Keratinocyte (primary cell): ENCODE data around the gene SYNDIG1. TPM values are rescaled to one million over a fixed set of nuclear protein-coding genes. Genes with fewer than 3 reads are reported as not detected.

Experiments used
- DNase-seq: peaks from one replicate; pipeline ENCODE4 v3.0.0-alpha.2; 2011; ENCODE audit warnings: low read depth, missing footprints, low spot score
- FAIRE-seq: peaks from 2 replicates; lab custom pipeline; 2011; peaks lifted over from hg19 to GRCh38; lab: Jason Lieb, UNC
- H2AFZ ChIP-seq: 2 replicates; pipeline ENCODE4 v1.6.0; 2012; ENCODE audit warnings: low read length, control low read depth, inconsistent platforms; ENCODE audit not compliant: control insufficient read depth
- H3K27ac ChIP-seq: 2 replicates; pipeline ENCODE4 v1.5.1; 2011; ENCODE audit warnings: low read length; ENCODE audit not compliant: control insufficient read depth, insufficient read depth
- H3K27me3 ChIP-seq: 3 replicates; pipeline ENCODE4 v1.6.0; 2011; ENCODE audit warnings: low read length; ENCODE audit not compliant: control insufficient read depth, insufficient read depth; ENCODE audit errors: extremely low read depth
- H3K36me3 ChIP-seq, 2 experiments: 2 replicates in 1 of 2; 3 replicates in 1 of 2; pipeline ENCODE4 v1.5.1; 2011; ENCODE audit warnings: low read length in 2 of 2, mild to moderate bottlenecking in 1 of 2; ENCODE audit not compliant: control insufficient read depth in 2 of 2, insufficient read depth in 2 of 2; ENCODE audit errors: extremely low read depth in 1 of 2
- H3K4me1 ChIP-seq: 3 replicates; pipeline ENCODE4 v1.5.1; 2011; ENCODE audit warnings: low read length; ENCODE audit not compliant: control insufficient read depth, insufficient read depth; ENCODE audit errors: extremely low read depth
- H3K4me2 ChIP-seq: 3 replicates; pipeline ENCODE4 v1.6.0; 2011; ENCODE audit warnings: low read depth, low read length; ENCODE audit not compliant: control insufficient read depth, insufficient read depth; ENCODE audit errors: extremely low read depth
- H3K4me3 ChIP-seq, 3 experiments: fragments of 200-600 bp in 1 of 3; sonication (generic) in 1 of 3; 2 replicates in 2 of 3; 3 replicates in 1 of 3; pipeline ENCODE4 v1.5.1; 2011 to 2016; ENCODE audit warnings: low read length in 3 of 3, mild to moderate bottlenecking in 3 of 3, control low read depth in 2 of 3, inconsistent platforms in 1 of 3, low read depth in 1 of 3, mixed read lengths in 1 of 3, mixed run types in 1 of 3, moderate library complexity in 1 of 3; ENCODE audit not compliant: control insufficient read depth in 2 of 3, insufficient read depth in 2 of 3; ENCODE audit errors: extremely low read depth in 1 of 3
- H3K79me2 ChIP-seq: 2 replicates; pipeline ENCODE4 v1.6.0; 2012; ENCODE audit warnings: low read length; ENCODE audit not compliant: control insufficient read depth, insufficient read depth
- H3K9ac ChIP-seq: 3 replicates; pipeline ENCODE4 v1.6.0; 2011; ENCODE audit warnings: low read length; ENCODE audit not compliant: control insufficient read depth, insufficient read depth; ENCODE audit errors: extremely low read depth
- H3K9me1 ChIP-seq: 3 replicates; pipeline ENCODE4 v1.6.0; 2011; ENCODE audit warnings: low read length; ENCODE audit not compliant: control insufficient read depth, insufficient read depth; ENCODE audit errors: extremely low read depth
- H3K9me3 ChIP-seq: 2 replicates; pipeline ENCODE4 v1.5.1; 2012; ENCODE audit warnings: low read depth, low read length; ENCODE audit not compliant: control insufficient read depth
- H4K20me1 ChIP-seq: 3 replicates; pipeline ENCODE4 v1.6.0; 2011; ENCODE audit warnings: low read length; ENCODE audit not compliant: control insufficient read depth, insufficient read depth; ENCODE audit errors: extremely low read depth
- EZH2 ChIP-seq: IDR thresholded peaks from one replicate; pipeline ENCODE4 v1.6.1; 2012; ENCODE audit warnings: inconsistent platforms, mild to moderate bottlenecking, low read length, moderate library complexity
- dilution Hi-C: fragments of 300-500 bp; cut with MboI; formaldehyde crosslinking; loops from one replicate; pipeline ENCODE4 v1.7.0; 2020; ENCODE audit warnings: low sequenced_read_pairs; ENCODE audit not compliant: extremely low pct_ligation_motif_present
- polyA plus RNA-seq, 5 experiments: library from polyadenylated mRNA; depleted of rRNA in 3 of 5; stranded (reverse) in 3 of 5; stranded (forward) in 1 of 5; unstranded in 1 of 5; fragments of >200 nt; gene quantifications; 1 replicate in 1 of 5; 2 replicates in 3 of 5; 3 replicates in 1 of 5; pipeline versions ENCODE4 v1.2.1 to v1.2.3, GENCODE V29; 2011 to 2012; ENCODE audit warnings: missing spikeins in 2 of 5, low read depth in 1 of 5, low replicate concordance in 1 of 5
- TF ChIP-seq, protein P1 (sequence below), 3 experiments: IDR thresholded peaks in 1 of 3; conservative IDR thresholded peaks in 1 of 3; optimal IDR thresholded peaks in 1 of 3; 2 replicates in 2 of 3; 3 replicates in 1 of 3; pipeline versions ENCODE3 to v1.5.1; 2011; ENCODE audit warnings: low read length in 3 of 3, mild to moderate bottlenecking in 3 of 3, moderate library complexity in 2 of 3, control low read depth in 1 of 3, inconsistent platforms in 1 of 3; ENCODE audit not compliant: insufficient read depth in 2 of 3; ENCODE audit errors: extremely low read depth in 1 of 3

The SYNDIG1 gene
- polyA plus RNA-seq, 1 donor (not counting 4 experiments of a cell fraction or from before 2014, with no cell fraction given) = 0.38 TPM

DNA sequence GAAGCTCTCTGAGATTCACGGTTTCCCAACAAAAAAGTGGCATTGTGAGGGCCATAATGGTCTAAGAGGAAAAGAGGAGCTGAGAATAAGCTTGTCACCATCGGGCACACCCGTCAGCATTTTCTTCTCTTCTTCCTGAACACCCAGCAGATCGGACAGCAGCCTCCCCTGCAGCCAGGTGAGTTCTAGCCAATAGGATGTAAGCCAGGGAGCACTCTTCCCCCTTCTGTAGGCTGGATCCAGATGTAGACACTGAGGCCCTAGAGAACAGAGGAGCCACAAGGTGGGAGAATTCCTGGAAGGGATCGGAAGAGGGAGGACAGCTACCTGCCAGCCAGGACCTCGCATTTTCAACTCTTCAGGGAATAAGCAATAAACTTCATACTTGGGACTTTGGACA, 228.0 kb downstream of the SYNDIG1 start:
- TF ChIP-seq, protein P1, sequence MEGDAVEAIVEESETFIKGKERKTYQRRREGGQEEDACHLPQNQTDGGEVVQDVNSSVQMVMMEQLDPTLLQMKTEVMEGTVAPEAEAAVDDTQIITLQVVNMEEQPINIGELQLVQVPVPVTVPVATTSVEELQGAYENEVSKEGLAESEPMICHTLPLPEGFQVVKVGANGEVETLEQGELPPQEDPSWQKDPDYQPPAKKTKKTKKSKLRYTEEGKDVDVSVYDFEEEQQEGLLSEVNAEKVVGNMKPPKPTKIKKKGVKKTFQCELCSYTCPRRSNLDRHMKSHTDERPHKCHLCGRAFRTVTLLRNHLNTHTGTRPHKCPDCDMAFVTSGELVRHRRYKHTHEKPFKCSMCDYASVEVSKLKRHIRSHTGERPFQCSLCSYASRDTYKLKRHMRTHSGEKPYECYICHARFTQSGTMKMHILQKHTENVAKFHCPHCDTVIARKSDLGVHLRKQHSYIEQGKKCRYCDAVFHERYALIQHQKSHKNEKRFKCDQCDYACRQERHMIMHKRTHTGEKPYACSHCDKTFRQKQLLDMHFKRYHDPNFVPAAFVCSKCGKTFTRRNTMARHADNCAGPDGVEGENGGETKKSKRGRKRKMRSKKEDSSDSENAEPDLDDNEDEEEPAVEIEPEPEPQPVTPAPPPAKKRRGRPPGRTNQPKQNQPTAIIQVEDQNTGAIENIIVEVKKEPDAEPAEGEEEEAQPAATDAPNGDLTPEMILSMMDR (optimal IDR thresholded peaks at IDR 0.05 in 1 of 3, IDR thresholded peaks at IDR 0.05 in 1 of 3, conservative IDR thresholded peaks at IDR 0.05 in 1 of 3; ENCODE audit: extremely low read depth in 1 of 3, insufficient read depth in 2 of 3, low read length in 3 of 3) = no peak
- TF ChIP-seq EZH2 = no peak
- H3K4me3 ChIP-seq = no peak overlapping the region
- FAIRE-seq (no peak), DNase-seq (no peak)
- H3K27ac ChIP-seq = no peak overlapping the region
- no peaks in the 10 kb centered on the region for H3K79me2 ChIP-seq
- no peaks in the 10 kb centered on the region for H3K27me3 ChIP-seq
- no peak overlapping the region for H3K4me2 ChIP-seq
- H3K9ac ChIP-seq = no peak overlapping the region
- no peaks in the 10 kb centered on the region for H3K9me1 ChIP-seq
- H2AFZ ChIP-seq = no peak overlapping the region
- dilution Hi-C loops = no loop called here
- H3K4me1 ChIP-seq = no peaks in the 10 kb centered on the region
- no peaks in the 10 kb centered on the region for H4K20me1 ChIP-seq
- no peaks in the 10 kb centered on the region for H3K9me3 ChIP-seq
- H3K36me3 ChIP-seq = no peaks in the 10 kb centered on the region

DNA sequence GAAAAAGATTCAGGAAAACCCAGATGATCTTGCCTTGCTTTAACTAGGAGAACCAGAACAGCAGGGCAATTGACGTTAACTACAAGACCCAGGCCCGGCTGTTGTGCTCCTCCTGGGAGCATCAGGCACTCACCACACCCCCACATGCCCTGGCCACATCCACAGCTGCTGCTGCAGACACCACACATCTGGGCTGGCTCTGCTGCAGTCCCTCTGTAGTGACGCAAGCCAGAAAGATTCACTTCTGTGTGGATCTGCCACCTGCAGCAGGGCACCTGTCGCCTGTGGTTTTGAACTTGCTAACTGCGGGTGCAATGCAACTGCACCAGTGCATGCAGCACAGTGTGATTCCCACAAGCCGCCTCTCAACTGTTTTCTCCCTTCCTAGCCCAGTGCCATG, 228.8 kb downstream of the SYNDIG1 start:
- Histone ChIP-seq H3K36me3 (no peaks in the 10 kb centered on the region), H3K9ac (no peak overlapping the region), H3K9me3 (no peaks in the 10 kb centered on the region), H3K9me1 (no peaks in the 10 kb centered on the region), H3K4me3 (no peak overlapping the region), H3K27ac (no peak overlapping the region), H3K79me2 (no peaks in the 10 kb centered on the region), H3K27me3 (no peaks in the 10 kb centered on the region), H3K4me1 (no peaks in the 10 kb centered on the region), H2AFZ (no peak overlapping the region), H4K20me1 (no peaks in the 10 kb centered on the region), H3K4me2 (no peak overlapping the region)
- dilution Hi-C loops = no loop called here
- DNase-seq = no peak
- TF ChIP-seq, protein P1 (optimal IDR thresholded peaks at IDR 0.05 in 1 of 3, IDR thresholded peaks at IDR 0.05 in 1 of 3, conservative IDR thresholded peaks at IDR 0.05 in 1 of 3; ENCODE audit: extremely low read depth in 1 of 3, insufficient read depth in 2 of 3, low read length in 3 of 3) = no peak
- no peak for TF ChIP-seq EZH2
- FAIRE-seq = no peak
